ENCODE measurements around the gene MED22.

The MED22 gene

GRCh38 chr9:133356391-133357091 lies 8.6 kb upstream of the MED22 start, which contains the start of the genes SURF1 and SURF2:
Gene SURF1, minus strand, starts transcription at chr9:133356487. Its CDS starts 34 bp downstream, at chr9:133356453.
Gene SURF2, plus strand, starts transcription at chr9:133356550. Its CDS starts 43 bp downstream, at chr9:133356593.
- no peak within 1 kb of the TSS for H3K4ac ChIP-seq (ENCODE audit: low read length)
- H2AFZ ChIP-seq (ENCODE audit: low read length), result peak within 1 kb of the TSS; percentile 97
- H2BK120ac ChIP-seq (ENCODE audit: low read depth, low read length), result no peak within 1 kb of the TSS
- H3K4me3 ChIP-seq (ENCODE audit: low read length in 2 of 2), result peak within 1 kb of the TSS; percentile 88 to 90
- DNase-seq (ENCODE audit: low spot score), result peak; percentile 80
- peak within 1 kb of the TSS; percentile 84 for H2AK5ac ChIP-seq (ENCODE audit: low read depth, low read length)
- H3K4me1 ChIP-seq (ENCODE audit: control insufficient read depth in 2 of 2, insufficient read depth in 1 of 2, low read depth in 1 of 2, low read length in 2 of 2), result peaks cover 4 to 10% of the 10 kb centered on the region in 2 donors
- H2BK5ac ChIP-seq (ENCODE audit: low read length), result peak within 1 kb of the TSS; percentile 45
- H2BK15ac ChIP-seq (ENCODE audit: low read length), result no peak within 1 kb of the TSS
- H3K14ac ChIP-seq (ENCODE audit: low read length), result no peak within 1 kb of the TSS
- peak within 1 kb of the TSS; percentile 70 for H4K8ac ChIP-seq (ENCODE audit: low read depth, low read length)
- peaks cover 33 to 71% of the 10 kb centered on the region in 2 donors for H3K36me3 ChIP-seq (replicated peaks in 1 of 2; ENCODE audit: control insufficient read depth in 2 of 2, insufficient read depth in 2 of 2, low read length in 2 of 2)
- no peak within 1 kb of the TSS for H4K91ac ChIP-seq (ENCODE audit: low read depth, low read length, poor library complexity)
- H2BK12ac ChIP-seq (ENCODE audit: low read length), result no peak within 1 kb of the TSS
- no CpG with 5 or more reads among the region's 78 CpGs for WGBS, 2 donors (ENCODE audit: extremely low coverage in 2 of 2, insufficient read length in 2 of 2, insufficient replicate concordance in 1 of 2)
- H3K18ac ChIP-seq (ENCODE audit: low read length), result peak within 1 kb of the TSS; percentile 98
- peaks cover 0 to 5% of the 10 kb centered on the region in 2 donors for H3K9me3 ChIP-seq (replicated peaks in 1 of 2; ENCODE audit: control insufficient read depth in 2 of 2, insufficient read depth in 1 of 2, low read depth in 1 of 2, low read length in 2 of 2)
- no peak within 1 kb of the TSS for H3K27ac ChIP-seq (replicated peaks; ENCODE audit: low read length)
- peak within 1 kb of the TSS; percentile 95 for H3K4me2 ChIP-seq (ENCODE audit: insufficient read depth, low read length, poor library complexity, severe bottlenecking)
- H3K9ac ChIP-seq (ENCODE audit: low read depth, low read length, poor library complexity), result peak within 1 kb of the TSS; percentile 98
- peak within 1 kb of the TSS; percentile 90 for H3K23ac ChIP-seq (ENCODE audit: low read depth, low read length, poor library complexity)
- H3K27me3 ChIP-seq (ENCODE audit: control insufficient read depth in 3 of 3, insufficient read depth in 3 of 3, low read depth in 1 of 3, low read length in 3 of 3), result no peaks in the 10 kb centered on the region
- H3K79me1 ChIP-seq (ENCODE audit: low read depth, low read length), result peaks cover 16% of the 10 kb centered on the region

DNA sequence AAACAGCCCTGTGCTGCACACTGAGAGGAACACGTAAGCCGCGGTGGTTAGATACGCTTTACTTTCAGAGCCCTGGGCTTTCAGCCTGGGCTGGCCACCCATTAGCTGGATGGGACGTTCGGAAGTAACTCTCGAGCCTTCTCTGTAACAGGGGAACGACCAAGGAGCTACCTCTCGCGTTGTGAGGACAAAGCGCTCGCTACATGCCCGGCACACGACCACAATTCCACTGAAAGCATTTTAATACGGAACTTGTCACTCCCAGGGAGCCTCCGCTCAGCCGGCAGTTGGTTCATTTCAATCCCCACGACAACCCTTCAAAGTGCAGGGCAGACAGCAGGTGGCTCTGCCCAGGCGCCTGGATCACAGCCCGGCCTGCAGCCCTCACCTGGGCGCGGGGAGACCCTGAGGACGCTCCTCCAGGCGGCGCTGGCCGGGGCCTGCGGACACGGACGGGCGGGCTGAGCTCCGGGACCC lies 8.0 kb upstream of the MED22 start:
- Histone ChIP-seq H3K18ac (ENCODE audit: low read length) (peak overlapping the region; percentile 67), H3K4me2 (ENCODE audit: insufficient read depth, low read length, poor library complexity, severe bottlenecking) (peak overlapping the region; percentile 95), H3K4me1 (ENCODE audit: control insufficient read depth in 2 of 2, insufficient read depth in 1 of 2, low read depth in 1 of 2, low read length in 2 of 2) (peaks cover 4 to 10% of the 10 kb centered on the region in 2 donors), H4K91ac (ENCODE audit: low read depth, low read length, poor library complexity) (no peak overlapping the region), H3K27me3 (ENCODE audit: control insufficient read depth in 3 of 3, insufficient read depth in 3 of 3, low read depth in 1 of 3, low read length in 3 of 3) (no peaks in the 10 kb centered on the region), H3K23ac (ENCODE audit: low read depth, low read length, poor library complexity) (no peak overlapping the region), H2BK15ac (ENCODE audit: low read length) (no peak overlapping the region), H3K14ac (ENCODE audit: low read length) (no peak overlapping the region), H4K8ac (ENCODE audit: low read depth, low read length) (peak overlapping the region; percentile 70), H3K4me3 (ENCODE audit: low read length in 2 of 2) (peak overlapping the region; percentile 88 to 90), H2BK120ac (ENCODE audit: low read depth, low read length) (no peak overlapping the region), H3K9me3 (replicated peaks in 1 of 2; ENCODE audit: control insufficient read depth in 2 of 2, insufficient read depth in 1 of 2, low read depth in 1 of 2, low read length in 2 of 2) (peaks cover 0 to 5% of the 10 kb centered on the region in 2 donors), H2BK12ac (ENCODE audit: low read length) (no peak overlapping the region), H2BK5ac (ENCODE audit: low read length) (no peak overlapping the region), H2AFZ (ENCODE audit: low read length) (peak overlapping the region; percentile 97), H3K27ac (replicated peaks; ENCODE audit: low read length) (no peak overlapping the region), H2AK5ac (ENCODE audit: low read depth, low read length) (peak overlapping the region; percentile 73), H3K9ac (ENCODE audit: low read depth, low read length, poor library complexity) (peak overlapping the region; percentile 78), H3K36me3 (replicated peaks in 1 of 2; ENCODE audit: control insufficient read depth in 2 of 2, insufficient read depth in 2 of 2, low read length in 2 of 2) (peaks cover 36 to 71% of the 10 kb centered on the region in 2 donors), H3K79me1 (ENCODE audit: low read depth, low read length) (peaks cover 16% of the 10 kb centered on the region), H3K4ac (ENCODE audit: low read length) (no peak overlapping the region)
- WGBS, 2 donors (ENCODE audit: extremely low coverage in 2 of 2, insufficient read length in 2 of 2, insufficient replicate concordance in 1 of 2), result no CpG with 5 or more reads among the region's 31 CpGs
- DNase-seq (ENCODE audit: low spot score), result no peak

DNA sequence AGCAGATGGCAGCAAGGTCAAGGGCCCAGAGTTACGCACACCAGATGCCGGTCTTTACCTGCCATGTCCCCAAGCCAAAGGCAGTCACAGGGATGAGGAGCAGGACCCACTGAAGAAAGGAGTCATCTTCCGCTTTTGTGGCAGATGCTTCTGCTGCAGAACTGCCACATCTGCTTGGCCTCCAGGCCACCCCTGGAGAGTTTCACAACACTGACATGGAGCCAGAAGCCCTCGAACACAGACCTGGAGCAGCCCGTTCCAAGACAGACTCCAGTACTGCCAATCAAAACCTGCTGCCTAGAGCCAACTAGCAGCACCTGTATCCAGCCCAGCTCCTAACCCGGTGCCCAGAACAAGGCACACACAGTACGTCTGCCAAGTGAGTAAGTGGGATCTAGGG lies 6.8 kb upstream of the MED22 start:
- Histone ChIP-seq H2BK5ac (ENCODE audit: low read length) (no peak overlapping the region), H2BK120ac (ENCODE audit: low read depth, low read length) (no peak overlapping the region), H3K23ac (ENCODE audit: low read depth, low read length, poor library complexity) (peak overlapping the region; percentile 65), H3K4ac (ENCODE audit: low read length) (no peak overlapping the region), H3K36me3 (replicated peaks in 1 of 2; ENCODE audit: control insufficient read depth in 2 of 2, insufficient read depth in 2 of 2, low read length in 2 of 2) (peaks cover 39 to 71% of the 10 kb centered on the region in 2 donors), H3K14ac (ENCODE audit: low read length) (no peak overlapping the region), H4K8ac (ENCODE audit: low read depth, low read length) (no peak overlapping the region), H3K18ac (ENCODE audit: low read length) (no peak overlapping the region), H3K27ac (replicated peaks; ENCODE audit: low read length) (no peak overlapping the region), H2AK5ac (ENCODE audit: low read depth, low read length) (no peak overlapping the region), H2AFZ (ENCODE audit: low read length) (no peak overlapping the region), H3K9me3 (replicated peaks in 1 of 2; ENCODE audit: control insufficient read depth in 2 of 2, insufficient read depth in 1 of 2, low read depth in 1 of 2, low read length in 2 of 2) (peaks cover 0 to 5% of the 10 kb centered on the region in 2 donors), H3K4me2 (ENCODE audit: insufficient read depth, low read length, poor library complexity, severe bottlenecking) (no peak overlapping the region), H4K91ac (ENCODE audit: low read depth, low read length, poor library complexity) (no peak overlapping the region), H3K79me1 (ENCODE audit: low read depth, low read length) (peaks cover 16% of the 10 kb centered on the region), H3K27me3 (ENCODE audit: control insufficient read depth in 3 of 3, insufficient read depth in 3 of 3, low read depth in 1 of 3, low read length in 3 of 3) (no peaks in the 10 kb centered on the region), H2BK12ac (ENCODE audit: low read length) (no peak overlapping the region), H3K9ac (ENCODE audit: low read depth, low read length, poor library complexity) (no peak overlapping the region), H3K4me3 (ENCODE audit: low read length in 2 of 2) (peak overlapping the region; percentile 7 to 88), H2BK15ac (ENCODE audit: low read length) (no peak overlapping the region), H3K4me1 (ENCODE audit: control insufficient read depth in 2 of 2, insufficient read depth in 1 of 2, low read depth in 1 of 2, low read length in 2 of 2) (peaks cover 4 to 11% of the 10 kb centered on the region in 2 donors)
- no CpG with 5 or more reads among the region's 7 CpGs for WGBS, 2 donors (ENCODE audit: extremely low coverage in 2 of 2, insufficient read length in 2 of 2, insufficient replicate concordance in 1 of 2)
- DNase-seq (ENCODE audit: low spot score), result no peak

- Histone ChIP-seq H2BK15ac (ENCODE audit: low read length) (no peak overlapping the region), H2AFZ (ENCODE audit: low read length) (no peak overlapping the region), H3K14ac (ENCODE audit: low read length) (no peak overlapping the region), H3K27me3 (ENCODE audit: control insufficient read depth in 3 of 3, insufficient read depth in 3 of 3, low read depth in 1 of 3, low read length in 3 of 3) (no peaks in the 10 kb centered on the region), H3K9me3 (replicated peaks in 1 of 2; ENCODE audit: control insufficient read depth in 2 of 2, insufficient read depth in 1 of 2, low read depth in 1 of 2, low read length in 2 of 2) (peaks cover 0 to 5% of the 10 kb centered on the region in 2 donors), H3K27ac (replicated peaks; ENCODE audit: low read length) (no peak overlapping the region), H2BK12ac (ENCODE audit: low read length) (no peak overlapping the region), H3K18ac (ENCODE audit: low read length) (no peak overlapping the region), H2AK5ac (ENCODE audit: low read depth, low read length) (no peak overlapping the region), H4K8ac (ENCODE audit: low read depth, low read length) (no peak overlapping the region), H3K36me3 (replicated peaks in 1 of 2; ENCODE audit: control insufficient read depth in 2 of 2, insufficient read depth in 2 of 2, low read length in 2 of 2) (peaks cover 44 to 71% of the 10 kb centered on the region in 2 donors), H2BK5ac (ENCODE audit: low read length) (no peak overlapping the region), H3K79me1 (ENCODE audit: low read depth, low read length) (peaks cover 15% of the 10 kb centered on the region), H3K4me1 (ENCODE audit: control insufficient read depth in 2 of 2, insufficient read depth in 1 of 2, low read depth in 1 of 2, low read length in 2 of 2) (peaks cover 7 to 19% of the 10 kb centered on the region in 2 donors), H3K4ac (ENCODE audit: low read length) (no peak overlapping the region), H3K9ac (ENCODE audit: low read depth, low read length, poor library complexity) (no peak overlapping the region), H4K91ac (ENCODE audit: low read depth, low read length, poor library complexity) (no peak overlapping the region), H3K4me2 (ENCODE audit: insufficient read depth, low read length, poor library complexity, severe bottlenecking) (no peak overlapping the region), H2BK120ac (ENCODE audit: low read depth, low read length) (no peak overlapping the region), H3K4me3 (ENCODE audit: low read length in 2 of 2) (no peak overlapping the region), H3K23ac (ENCODE audit: low read depth, low read length, poor library complexity) (no peak overlapping the region)
- no CpG with 5 or more reads among the region's 5 CpGs for WGBS, 2 donors (ENCODE audit: extremely low coverage in 2 of 2, insufficient read length in 2 of 2, insufficient replicate concordance in 1 of 2)
- DNase-seq (ENCODE audit: low spot score), result no peak
Observed at GRCh38 chr9:133353548-133353947, 5.6 kb upstream of the MED22 start.
